Measurements from ENCODE around the gene LSAMP. TPM values are rescaled to one million over a fixed set of nuclear protein-coding genes. Genes with fewer than 3 reads are reported as not detected.

LSAMP gene
- total RNA-seq, 1 donor from 2014 or later: 24.6 TPM

DNA sequence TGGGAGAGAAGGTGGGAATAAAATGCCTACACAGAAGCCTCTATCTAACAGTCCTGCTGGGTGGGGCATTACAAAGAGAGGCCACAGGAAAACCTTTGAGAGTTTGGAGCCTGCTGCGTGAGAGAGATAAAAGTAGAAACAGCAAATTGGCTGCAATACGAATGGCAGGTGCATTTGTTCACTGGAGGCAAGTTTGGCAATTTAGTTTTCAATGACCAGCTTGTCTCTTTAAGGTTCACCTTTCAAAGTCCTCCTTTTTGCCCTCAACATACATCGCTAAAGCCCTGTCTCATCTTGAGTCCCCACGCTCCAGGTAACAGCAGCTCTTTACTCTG, 405.7 kb downstream of the LSAMP start:
- DNase-seq (no peak), ATAC-seq (no peak)
- Histone ChIP-seq H3K4me3 (no peak overlapping the region), H3K4me1 (no peaks in the 10 kb centered on the region), H3K9me3 (no peaks in the 10 kb centered on the region), H3K27me3 (no peaks in the 10 kb centered on the region), H3K27ac (no peak overlapping the region), H3K36me3 (no peaks in the 10 kb centered on the region)
- intact Hi-C loops (cut with DNase I): no loop called here
- no peak for TF ChIP-seq CTCF (IDR thresholded peaks at IDR 0.05)

DNA sequence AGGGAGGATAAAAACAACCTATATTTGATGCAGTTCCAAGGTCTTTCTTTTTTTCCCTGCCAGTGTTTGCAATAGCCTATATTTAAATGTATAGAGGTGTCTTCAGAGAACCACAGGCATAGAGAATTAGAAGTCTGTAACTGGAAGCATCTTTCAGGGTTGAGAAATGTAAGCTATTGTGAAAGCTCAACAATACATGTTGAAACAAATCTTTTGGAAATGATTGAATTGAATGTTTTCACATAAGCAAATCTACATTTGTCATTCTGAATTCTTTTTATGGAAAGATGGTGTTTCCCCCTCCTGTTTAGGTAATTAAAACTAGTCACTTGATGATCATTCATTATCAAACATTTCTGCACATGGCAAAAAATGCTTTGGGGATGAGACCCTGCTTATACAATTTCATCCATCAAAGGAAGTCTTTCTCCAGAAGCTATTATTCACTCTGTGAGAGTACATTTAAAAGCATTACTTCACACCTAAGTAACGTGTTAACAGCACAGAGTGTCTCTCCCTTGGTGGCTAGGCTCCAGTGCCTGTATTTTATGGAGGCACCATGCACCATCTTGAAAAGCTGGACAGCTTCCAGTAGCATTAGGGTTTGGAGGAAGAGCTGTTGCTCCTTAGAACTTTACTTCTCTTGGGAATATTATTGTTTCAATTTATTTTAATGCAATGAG, 406.2 kb downstream of the LSAMP start:
- ATAC-seq (no peak), DNase-seq (no peak)
- Histone ChIP-seq H3K4me1 (no peaks in the 10 kb centered on the region), H3K4me3 (no peak overlapping the region), H3K27ac (no peak overlapping the region), H3K27me3 (no peaks in the 10 kb centered on the region), H3K9me3 (no peaks in the 10 kb centered on the region), H3K36me3 (no peaks in the 10 kb centered on the region)
- intact Hi-C loops (cut with DNase I): no loop called here
- no peak for TF ChIP-seq CTCF (IDR thresholded peaks at IDR 0.05)

GRCh38 chr3:116037954-116038911, 407.1 kb downstream of the LSAMP start:
- Histone ChIP-seq H3K4me1 (no peaks in the 10 kb centered on the region), H3K36me3 (no peaks in the 10 kb centered on the region), H3K27me3 (no peaks in the 10 kb centered on the region), H3K27ac (no peak overlapping the region), H3K9me3 (no peaks in the 10 kb centered on the region), H3K4me3 (no peak overlapping the region)
- DNase-seq (no peak), ATAC-seq (peak; percentile 64)
- no peak for TF ChIP-seq CTCF (IDR thresholded peaks at IDR 0.05)
- intact Hi-C loops (cut with DNase I): no loop called here

GRCh38 chr3:116035429-116035828, 409.9 kb downstream of the LSAMP start:
- Histone ChIP-seq H3K4me1 (no peaks in the 10 kb centered on the region), H3K27ac (no peak overlapping the region), H3K4me3 (no peak overlapping the region), H3K36me3 (no peaks in the 10 kb centered on the region), H3K27me3 (no peaks in the 10 kb centered on the region), H3K9me3 (no peaks in the 10 kb centered on the region)
- intact Hi-C loops (cut with DNase I): no loop called here
- no peak for ATAC-seq
- TF ChIP-seq CTCF (IDR thresholded peaks at IDR 0.05): no peak
- no peak for DNase-seq

DNA sequence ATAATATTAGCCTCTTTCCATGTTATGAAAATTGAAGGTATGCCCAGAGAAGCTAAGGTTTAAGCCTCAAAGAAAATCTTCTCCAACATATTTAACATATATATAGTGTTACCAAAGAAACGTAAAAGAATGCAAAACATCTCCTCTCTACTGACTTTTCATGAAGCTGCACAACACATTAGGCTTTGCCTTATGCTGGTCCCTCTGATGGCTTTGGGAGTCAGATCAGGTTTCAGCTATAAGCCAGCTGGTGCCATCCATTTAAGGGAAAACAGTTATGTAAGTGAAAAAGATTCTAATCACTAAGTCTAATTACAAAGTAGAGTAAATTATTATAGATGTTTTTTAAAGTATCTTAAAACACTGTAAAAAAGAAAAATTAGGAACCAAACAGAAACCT, 410.5 kb downstream of the LSAMP start:
- DNase-seq (no peak), ATAC-seq (no peak)
- intact Hi-C loops (cut with DNase I): no loop called here
- Histone ChIP-seq H3K36me3 (no peaks in the 10 kb centered on the region), H3K27me3 (no peaks in the 10 kb centered on the region), H3K4me1 (no peaks in the 10 kb centered on the region), H3K4me3 (no peak overlapping the region), H3K9me3 (no peaks in the 10 kb centered on the region), H3K27ac (no peak overlapping the region)
- TF ChIP-seq CTCF (IDR thresholded peaks at IDR 0.05): no peak

All from upper lobe of right lung (tissue), 1 donor.